DMS53 treated with DMSO at 0.1 percent for 48 hours (cell line): ENCODE data around the gene CD72.

Source experiments
- DNase-seq: peaks from one replicate; lab custom pipeline; 2025; ENCODE audit not compliant: unreplicated experiment; lab: John Stamatoyannopoulos, UW

The CD72 gene, protein sequence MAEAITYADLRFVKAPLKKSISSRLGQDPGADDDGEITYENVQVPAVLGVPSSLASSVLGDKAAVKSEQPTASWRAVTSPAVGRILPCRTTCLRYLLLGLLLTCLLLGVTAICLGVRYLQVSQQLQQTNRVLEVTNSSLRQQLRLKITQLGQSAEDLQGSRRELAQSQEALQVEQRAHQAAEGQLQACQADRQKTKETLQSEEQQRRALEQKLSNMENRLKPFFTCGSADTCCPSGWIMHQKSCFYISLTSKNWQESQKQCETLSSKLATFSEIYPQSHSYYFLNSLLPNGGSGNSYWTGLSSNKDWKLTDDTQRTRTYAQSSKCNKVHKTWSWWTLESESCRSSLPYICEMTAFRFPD

DNA sequence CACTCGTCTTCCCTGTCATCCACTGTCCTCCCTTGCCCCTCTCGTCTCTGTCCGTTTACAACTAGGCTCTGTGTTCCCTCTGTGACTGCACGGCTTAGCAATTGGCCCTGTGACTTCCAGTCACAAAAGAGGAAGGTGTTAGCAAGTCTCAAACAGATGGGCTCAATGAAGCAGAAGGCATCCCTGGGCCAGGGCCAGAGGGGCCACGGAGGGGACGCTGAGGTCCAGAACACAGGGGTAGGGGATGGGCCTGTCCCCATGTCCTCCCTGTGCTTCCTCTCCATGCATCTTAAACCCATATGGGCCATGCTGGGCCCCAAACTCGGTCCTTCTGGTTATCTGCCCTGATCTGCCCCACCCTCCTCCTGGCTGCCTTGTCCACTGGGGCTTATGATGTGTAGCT, at the start of gene CD72:
Gene CD72 (minus strand): TSS at position 89 of the 403 bp plus-strand sequence. CDS start 110 bp downstream, outside the sequence.
- no peak for DNase-seq

DNA sequence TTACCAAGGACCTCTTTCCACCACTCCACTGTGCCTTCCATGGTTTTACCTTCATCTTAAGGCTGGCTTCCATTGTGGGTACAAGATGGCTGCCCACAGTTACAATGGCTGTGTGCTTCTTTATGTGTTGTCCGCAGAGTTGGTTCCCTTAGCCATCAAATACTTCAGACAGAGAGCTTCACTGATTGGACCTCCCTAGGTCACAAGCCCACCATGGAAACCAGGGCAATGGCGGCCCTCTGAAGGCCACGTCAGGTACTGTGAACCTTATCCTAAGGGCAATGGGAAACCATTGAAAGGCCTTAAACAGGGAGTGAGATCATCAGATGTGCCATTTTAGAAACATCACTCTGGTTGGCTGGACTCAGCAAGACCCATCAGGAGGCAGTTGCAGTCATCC, 49.7 kb upstream of the CD72 start:
- DNase-seq: no peak

DNA sequence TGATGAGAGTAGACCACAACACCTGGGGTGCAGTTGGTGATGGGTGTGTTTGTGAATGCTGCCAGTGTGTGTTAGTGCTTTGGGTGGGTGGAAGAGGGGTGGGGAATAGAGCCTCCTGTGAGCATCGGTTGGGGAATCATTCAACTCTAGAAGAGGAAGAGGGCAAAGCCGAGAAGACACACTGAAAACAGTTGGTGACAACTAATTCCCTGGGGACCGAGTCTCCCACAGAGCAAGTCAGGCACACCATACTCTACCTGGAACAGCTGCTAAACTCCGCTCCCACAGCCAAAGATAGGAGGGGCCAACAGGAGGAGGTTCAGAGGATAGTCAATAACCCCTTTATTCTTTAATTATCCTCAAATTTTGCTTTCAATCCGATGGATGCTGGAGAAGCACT, 48.3 kb upstream of the CD72 start:
- no peak for DNase-seq

DNA sequence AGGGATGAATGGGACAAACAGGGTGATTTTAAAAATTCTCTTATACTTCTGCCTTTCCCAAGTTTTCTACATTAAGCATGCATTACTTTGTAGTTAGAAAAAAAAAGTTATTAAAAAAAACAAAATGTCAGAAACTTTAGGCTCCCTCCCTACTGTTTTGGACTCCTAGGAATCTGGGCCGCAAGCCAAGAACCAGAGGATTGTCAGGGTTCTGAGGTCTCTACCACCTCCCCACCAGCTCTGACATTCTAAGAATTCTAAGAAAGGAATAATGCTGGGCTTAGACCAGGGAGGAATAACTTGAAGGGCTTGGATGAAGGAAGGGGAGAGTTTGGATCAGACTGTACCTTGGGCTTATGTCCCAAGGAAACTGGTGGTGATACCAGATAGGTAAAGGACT, 47.8 kb upstream of the CD72 start:
- no peak for DNase-seq

DNA sequence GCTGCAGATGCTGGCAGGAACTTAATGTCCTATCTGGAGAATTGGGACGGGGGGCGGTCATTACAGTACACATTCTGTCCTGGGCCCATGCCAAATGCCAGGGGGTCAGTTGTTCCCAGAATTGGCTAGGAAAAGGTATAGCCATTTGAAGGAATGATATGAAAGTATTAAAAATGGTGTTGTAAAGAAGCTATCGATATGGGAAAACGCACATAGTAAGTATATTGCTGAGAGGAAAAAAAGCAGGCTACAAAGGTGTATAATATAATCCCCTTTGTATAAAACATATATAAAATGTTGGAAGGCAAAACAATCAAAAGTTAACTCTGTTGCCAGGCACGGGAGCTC, 47.2 kb upstream of the CD72 start:
- no peak for DNase-seq

DNA sequence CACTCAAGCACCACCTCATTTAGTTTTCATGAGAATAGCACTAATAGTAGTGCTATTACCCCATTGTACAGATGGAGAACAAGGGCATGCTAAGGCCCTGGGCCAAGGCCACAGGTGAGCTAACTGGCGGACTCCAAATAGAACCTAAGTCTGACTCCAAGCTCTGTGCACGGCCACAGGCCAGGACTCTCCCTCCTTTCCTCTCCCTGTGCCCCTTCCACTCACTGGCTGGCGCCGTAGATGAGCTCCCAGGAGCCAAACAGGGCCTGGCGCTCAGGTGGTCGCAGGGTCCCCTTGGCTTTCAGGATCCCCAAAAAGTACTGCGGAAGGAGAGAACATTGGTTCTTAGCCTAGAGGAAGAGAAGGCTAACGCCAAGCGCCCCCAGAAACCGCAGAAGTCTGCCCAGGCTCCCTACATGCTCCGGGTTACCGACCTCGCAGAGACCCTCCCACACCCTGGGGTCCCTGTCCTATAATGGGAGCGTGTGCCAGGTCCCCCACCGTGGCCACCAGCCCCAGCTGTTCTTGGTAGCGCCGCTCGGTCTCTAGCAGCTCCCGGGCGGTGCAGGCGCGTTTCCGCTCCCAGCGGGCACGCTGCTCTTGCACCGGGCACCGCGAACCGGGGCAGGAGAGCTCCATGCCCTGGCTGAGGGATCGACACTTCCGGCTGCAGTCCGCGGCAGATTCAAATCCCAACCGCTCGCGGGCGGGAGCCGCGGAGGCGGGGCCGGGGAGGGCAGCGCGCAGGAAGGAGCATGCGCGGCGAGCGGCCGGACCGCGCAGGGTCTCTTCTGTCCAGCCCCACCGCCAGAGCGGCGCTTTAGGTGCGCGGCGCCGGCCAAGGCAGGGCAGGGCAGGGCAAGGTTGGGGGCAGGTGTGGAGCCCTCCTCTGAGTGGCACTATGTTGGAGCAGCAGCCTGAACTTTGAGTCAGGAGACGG, 46.6 kb upstream of the CD72 start, which contains the start of gene ARHGEF39:
Gene ARHGEF39 (minus strand): TSS at position 665 of the 940 bp plus-strand sequence. CDS start 26 bp downstream, at position 639.
- peak; percentile 79 for DNase-seq

DNA sequence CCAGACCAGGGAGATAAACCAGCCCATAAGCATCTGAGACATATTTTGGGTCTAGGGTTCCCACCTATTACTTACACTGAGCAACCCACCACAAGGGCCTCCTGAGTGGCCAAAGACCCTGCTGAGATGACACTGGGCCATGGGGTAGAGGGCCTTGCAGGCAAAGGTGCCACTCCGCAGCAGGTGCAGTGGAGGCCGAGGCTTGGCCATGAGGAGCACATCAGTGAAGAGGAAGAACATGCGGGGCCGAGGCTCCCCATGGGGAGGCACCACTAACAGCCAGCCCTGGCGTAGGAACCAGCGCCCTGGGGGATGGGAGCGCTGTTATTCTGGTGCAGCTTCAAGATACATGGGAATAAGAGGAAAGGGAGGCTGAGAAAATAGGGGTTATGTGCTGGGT, 44.2 kb upstream of the CD72 start:
- DNase-seq: no peak

DNA sequence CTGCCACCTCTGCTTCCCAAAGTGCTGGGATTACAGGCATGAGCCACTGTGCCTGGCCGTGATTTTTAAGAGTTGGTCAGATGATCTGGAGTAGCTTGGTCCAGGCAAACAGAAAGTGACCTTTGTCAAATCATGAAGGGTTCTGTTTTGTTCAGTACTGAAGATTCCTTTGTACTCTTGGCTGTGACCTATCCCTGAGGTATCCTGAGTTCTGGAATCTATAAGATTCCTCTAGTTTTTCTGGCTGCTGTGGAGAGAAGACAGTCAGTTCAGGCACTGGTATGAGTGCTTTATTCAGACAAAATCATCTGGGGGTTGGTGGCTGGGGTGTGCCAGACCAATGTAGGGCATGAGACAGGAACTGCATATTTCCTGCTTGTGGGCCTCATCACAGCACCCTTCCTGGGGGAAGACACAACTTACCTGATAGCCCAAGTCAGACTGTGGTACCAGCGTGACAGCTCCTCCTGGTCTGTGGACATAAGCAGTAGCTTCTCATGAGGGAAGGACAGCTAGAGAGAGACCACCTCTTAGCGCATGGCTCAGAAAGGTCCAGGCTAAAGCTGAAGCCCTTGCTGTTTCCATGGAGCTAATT, 43.6 kb upstream of the CD72 start:
- DNase-seq: no peak

DNA sequence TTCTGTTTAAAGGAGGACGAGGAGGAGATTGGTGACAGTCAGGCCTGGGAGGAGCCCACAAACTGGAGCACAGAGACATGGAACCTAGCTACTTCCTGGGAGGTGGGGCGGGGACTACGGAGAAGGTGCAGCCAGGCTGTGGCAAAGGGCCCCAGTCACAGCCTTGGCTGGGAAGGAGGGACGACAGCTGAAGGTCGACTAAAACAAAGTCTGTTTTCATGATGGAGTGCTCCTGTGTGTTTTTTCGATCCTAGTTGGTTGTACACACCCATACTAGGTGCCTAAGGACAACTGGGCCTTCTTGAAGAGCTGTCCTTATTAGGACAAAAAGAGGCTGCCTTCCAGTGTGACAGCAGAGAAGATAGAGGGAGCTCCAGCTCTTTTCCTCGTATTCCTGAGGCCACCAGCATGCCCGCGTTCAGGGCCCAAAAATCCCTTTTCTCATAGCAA, 42.8 kb upstream of the CD72 start:
- DNase-seq: peak; percentile 11

DNA sequence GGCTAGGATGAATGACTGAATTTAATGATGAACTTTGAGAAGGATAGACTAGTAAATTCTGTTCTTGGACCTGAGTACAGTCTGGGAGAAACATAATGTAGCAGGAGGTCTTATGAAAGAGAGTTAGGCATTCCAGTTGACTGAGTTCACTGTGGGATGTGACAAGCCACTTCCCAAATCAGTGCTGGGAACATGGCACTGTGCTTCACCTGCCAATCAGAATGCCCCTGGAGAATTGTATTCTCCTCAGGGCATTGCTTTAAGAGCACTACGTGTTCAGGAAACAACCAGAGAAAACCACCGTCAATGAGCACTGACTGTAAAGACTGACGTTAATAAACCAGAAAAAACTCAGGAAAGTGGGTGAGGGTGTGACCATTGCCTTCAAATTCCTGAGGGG, 41.1 kb upstream of the CD72 start:
- no peak for DNase-seq

DNA sequence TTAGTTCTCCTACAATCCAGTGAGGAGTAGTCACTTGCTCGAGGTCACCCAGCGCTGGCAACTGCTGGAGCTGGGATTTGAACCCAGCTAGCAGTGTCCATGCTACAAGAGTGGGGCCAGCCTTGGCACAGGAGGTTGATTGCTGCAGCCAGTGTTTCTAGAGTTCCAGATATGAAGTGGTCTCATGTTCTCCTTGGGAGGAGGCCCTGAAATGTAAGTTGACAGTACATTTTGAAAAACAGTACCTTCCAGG, 40.7 kb upstream of the CD72 start:
- no peak for DNase-seq

DNA sequence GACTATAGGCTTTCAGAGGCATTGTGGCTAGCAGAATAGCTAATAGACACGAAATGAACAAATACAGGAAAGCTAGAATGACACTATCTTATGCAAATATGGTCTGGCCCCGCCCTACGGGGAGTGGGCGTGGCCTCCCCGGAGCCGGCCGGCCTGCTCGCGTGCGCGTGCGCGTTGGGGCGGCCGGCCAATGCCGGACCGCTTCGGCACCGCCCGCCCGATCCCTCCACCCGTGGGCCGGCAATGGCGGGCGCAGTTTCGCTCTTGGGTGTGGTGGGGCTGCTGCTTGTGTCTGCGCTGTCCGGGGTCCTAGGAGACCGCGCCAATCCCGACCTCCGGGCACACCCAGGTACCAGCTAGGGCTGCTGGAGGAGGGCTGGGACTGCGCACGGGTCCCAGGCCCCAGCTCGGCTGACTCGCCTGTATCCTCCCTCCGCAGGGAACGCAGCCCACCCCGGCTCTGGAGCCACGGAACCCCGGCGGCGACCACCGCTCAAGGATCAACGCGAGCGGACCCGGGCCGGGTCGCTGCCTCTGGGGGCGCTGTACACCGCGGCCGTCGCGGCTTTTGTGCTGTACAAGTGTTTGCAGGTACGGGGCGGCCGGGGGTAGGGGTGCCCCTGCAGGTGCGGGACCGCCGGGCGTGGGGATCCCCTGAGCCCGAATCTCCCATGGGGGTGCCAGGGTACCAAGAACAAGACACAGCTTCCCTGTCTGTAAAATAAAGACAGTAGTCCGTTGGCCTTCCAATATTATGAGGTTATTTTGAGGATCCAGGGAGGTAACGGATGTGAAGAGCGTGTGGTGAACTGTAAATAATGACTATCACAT, 40.1 kb upstream of the CD72 start, which contains the start of gene CCDC107:
Gene CCDC107 (plus strand): TSS at position 156 of the 831 bp plus-strand sequence. CDS start 88 bp downstream, at position 244.
- peak; percentile 11 for DNase-seq

DNA sequence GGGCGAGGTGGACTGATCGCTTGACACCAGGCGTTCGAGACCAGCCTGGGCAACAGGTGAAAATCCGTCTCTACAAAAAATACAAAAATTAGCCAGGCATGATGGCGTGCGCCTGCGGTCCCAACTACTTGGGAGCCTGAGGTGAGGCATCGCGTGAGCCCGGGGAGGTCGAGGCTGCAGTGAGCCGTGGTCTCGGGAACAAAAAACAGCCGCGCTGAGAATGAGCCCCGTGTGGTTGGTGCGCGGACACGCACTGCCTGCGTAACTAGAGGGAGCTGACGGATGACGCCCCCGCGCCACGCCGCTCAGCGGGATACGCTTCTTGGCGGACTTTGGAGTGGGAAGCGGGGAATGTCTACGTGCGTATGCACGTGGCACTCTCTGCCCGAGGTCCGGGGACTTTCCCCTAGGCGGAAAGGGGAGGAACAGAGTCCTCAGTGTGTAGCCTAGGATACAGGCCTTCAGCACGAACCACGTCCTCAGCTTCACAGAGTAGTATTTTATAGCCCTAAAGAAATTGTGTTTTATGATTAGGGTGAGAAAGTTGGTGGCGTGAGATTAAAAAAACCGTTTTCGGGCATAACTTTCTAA, 39.4 kb upstream of the CD72 start, which contains the start of gene RMRP:
Gene RMRP (minus strand): TSS at position 474 of the 591 bp plus-strand sequence.
- DNase-seq: peak; percentile 91

DNA sequence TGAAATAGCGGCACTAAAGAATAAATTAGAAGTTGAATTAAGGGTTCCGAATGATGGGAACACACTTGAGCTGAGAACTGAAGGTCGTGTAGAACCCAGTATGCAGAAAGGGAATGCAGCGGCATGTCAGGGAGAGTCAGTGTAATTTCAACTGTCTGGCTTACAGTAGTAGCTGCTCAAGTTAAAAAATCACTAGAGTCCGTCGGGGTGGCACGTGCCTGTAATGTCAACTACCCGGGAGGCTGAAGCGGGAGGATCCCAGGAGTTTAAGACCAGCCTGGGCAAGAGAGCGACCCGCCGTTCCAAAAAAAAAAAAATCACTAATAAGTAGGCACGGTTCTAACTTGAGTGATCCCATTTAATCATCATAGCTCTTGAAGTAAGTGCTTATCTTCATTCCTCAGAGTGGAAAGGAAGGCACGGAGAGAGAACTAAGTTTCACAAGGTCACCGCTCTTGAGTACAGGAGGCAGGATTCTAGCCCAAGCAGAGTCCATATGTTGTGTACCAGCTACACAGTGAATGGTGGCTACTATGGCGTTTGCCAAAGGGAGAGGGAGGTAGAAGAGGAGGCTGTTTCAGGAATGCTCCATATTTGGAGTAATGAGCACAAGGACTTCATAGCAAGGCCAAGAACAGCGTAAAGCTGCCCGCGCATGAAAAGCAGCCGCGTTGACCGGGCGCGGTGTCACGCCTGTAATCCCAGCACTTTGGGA, 38.8 kb upstream of the CD72 start:
- peak; percentile 38 for DNase-seq

DNA sequence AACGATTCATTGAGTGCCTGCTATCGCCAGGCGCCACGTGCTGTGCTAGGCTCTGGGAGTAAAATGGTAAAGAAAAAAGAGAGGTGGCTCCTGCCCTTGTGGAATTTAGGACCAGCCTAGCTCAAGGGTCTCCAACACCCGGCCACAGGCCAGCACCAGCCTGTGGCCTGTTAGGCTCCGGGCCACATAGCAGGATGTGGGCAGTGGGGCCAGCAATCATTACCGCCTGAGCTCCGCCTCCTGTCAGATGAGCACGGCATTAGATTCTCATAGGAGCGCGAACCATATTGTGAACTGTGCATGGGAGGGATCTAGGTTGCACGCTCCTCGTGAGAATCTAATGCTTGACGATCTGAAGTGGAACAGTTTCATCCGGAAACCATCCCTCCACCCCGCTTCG, 38.1 kb upstream of the CD72 start:
- no peak for DNase-seq

DNA sequence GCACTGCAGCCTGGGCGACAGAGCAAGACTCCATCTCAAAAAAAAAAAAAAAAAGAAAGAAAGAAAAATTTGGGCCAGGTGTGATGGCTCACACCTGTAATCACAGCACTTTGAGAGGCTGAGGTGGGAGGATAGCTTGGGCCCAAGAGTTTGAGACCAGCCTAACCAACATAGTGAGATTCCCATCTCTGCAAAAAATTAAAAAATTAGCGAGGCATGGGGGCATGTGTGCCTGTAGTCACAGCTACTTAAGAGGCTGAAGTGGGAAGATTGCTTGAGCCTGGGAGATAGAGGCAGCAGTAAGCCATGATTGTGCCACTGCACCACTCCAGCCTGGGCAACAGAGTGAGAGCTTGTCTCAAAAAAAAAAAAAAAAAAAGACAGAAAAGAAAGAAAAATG, 35.4 kb upstream of the CD72 start:
- DNase-seq: no peak

DNA sequence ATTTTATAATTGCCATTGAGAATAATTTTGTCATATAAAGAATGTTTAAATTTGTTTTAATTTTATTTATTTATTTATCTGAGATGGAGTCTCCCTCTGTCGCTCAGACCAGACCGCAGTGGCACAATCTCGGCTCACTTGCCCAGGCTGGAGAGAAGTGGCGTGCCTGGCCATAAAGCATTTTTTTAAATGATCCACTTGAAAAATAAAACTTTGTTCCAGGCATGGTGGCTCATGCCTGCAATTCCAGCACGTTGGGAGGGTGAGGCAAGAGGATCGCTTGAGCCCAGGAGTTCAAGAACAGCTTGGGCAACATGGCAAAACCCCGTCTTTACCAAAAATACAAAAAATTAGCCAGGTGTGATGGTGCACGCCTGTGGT, 34.6 kb upstream of the CD72 start:
- no peak for DNase-seq

DNA sequence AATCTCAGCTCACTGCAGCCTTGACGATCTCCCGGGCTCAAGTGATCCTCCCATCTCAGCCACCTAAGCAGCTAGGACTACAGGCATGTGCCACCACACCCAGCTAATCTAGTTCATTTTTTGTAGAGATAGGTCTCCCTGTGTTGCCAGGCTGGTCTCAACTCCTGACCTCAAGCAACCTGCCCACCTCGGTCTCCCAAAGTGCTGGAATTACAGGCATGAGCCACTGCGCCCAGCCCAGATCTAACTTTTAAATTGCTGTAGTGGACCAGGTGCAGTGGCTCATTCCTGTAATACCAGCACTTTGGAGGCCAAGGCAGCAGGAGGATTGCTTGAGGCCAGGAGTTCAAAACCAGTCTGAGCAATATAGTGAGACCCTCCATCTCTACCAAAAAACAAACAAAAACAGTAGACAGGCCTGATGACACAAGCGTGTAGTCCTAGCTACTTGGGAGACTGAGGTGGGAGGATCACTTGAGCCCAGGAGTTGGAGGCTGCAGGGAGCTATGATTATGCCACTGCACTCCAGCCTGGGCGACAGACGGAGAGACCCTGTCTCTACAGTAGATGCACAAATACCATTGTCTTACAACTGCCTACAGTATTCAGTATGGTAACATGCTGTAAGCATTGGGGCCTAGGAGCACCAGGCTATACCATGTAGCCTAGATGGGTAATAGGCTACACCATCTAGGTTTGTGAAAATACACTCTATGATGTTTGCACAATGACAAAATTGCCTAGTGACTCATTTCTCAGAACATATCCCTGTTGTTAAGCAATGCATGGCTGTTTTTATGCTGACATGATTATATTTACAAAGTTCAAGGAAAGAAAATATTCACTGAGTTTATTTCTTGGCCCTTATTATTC, 34.0 kb upstream of the CD72 start:
- DNase-seq: peak; percentile 54
